Activated CD4-positive, alpha-beta memory T cell treated with anti-CD3 and anti-CD28 coated beads, Interleukin-2, amount 10 ng/mL, durations not matched to agents 7 days and 5 days (primary cell): ENCODE data around the gene CPNE2. TPM values are rescaled to one million over a fixed set of nuclear protein-coding genes. Genes with fewer than 3 reads are reported as not detected.
A peak's percentile ranks its signal among the peaks of the same experiment; 100 is the strongest.
"Not testable (repeated sequence)": the region's sequence is repeated elsewhere in the genome, so short reads cannot be mapped to it uniquely, and the experiment has no call there.

Experiments used
- CTCF ChIA-PET: fragments of 350-600 bp; sonication (Branson Sonifier 250); formaldehyde crosslinking; loops from one replicate; lab custom pipeline; 2021; ENCODE audit warnings: antibody characterized with exemption, inconsistent platforms; lab: Charles Lee
- POLR2A ChIA-PET: fragments of 350-600 bp; sonication (Branson Sonifier 250); formaldehyde crosslinking; loops from one replicate; lab custom pipeline; 2021; ENCODE audit warnings: antibody characterized with exemption; lab: Charles Lee
- DNase-seq: peaks from one replicate; pipeline ENCODE4 v3.0.0-alpha.2; 2020
- H3K27ac Mint-ChIP-seq: one replicate; pipeline ENCODE4 v1.8.0; 2021; ENCODE audit warnings: mild to moderate bottlenecking, mixed read lengths
- H3K27me3 Mint-ChIP-seq: one replicate; pipeline ENCODE4 v1.8.0; 2021; ENCODE audit warnings: mixed read lengths
- H3K36me3 Mint-ChIP-seq: one replicate; pipeline ENCODE4 v1.8.0; 2021; ENCODE audit warnings: low read depth, mixed read lengths
- H3K4me1 Mint-ChIP-seq: one replicate; pipeline ENCODE4 v1.8.0; 2021; ENCODE audit warnings: mixed read lengths
- H3K4me3 Mint-ChIP-seq: one replicate; pipeline ENCODE4 v1.8.0; 2021; ENCODE audit warnings: mild to moderate bottlenecking, mixed read lengths
- H3K9me3 Mint-ChIP-seq: one replicate; pipeline ENCODE4 v1.8.0; 2021; ENCODE audit warnings: mixed read lengths
- total RNA-seq, 2 experiments: library from RNA; stranded (reverse); gene quantifications; one replicate each; pipeline ENCODE4 v1.2.3, GENCODE V29; 2021

Gene CPNE2
- total RNA-seq, 2 experiments from 2014 or later = 4.6 to 4.8 TPM

- CTCF ChIA-PET = interaction anchor here (0.7 to 1.4 kb wide), 3 partner anchors 104 to 231 kb away, joined by 3 read pairs; no protein-coding TSS in a partner anchor
- POLR2A ChIA-PET = interaction anchor here (0.8 to 1.9 kb wide), 7 partner anchors 15 to 257 kb away, joined by 3 to 9 read pairs (median 4); partner anchors contain the start of gene ARL2BP
- not testable (repeated sequence) for H3K27ac Mint-ChIP-seq
These were observed 95.7 kb downstream of the CPNE2 start for GRCh38 chr16:57187902-57188710.

GRCh38 chr16:57188711-57189002, 96.3 kb downstream of the CPNE2 start:
- no peaks in the 10 kb centered on the region for H3K9me3 Mint-ChIP-seq
- H3K4me3 Mint-ChIP-seq = no peak overlapping the region
- H3K4me1 Mint-ChIP-seq = peaks cover 42% of the 10 kb centered on the region
- no peaks in the 10 kb centered on the region for H3K27me3 Mint-ChIP-seq
- ChIA-PET POLR2A (interaction anchor here (1.7 to 1.9 kb wide), 2 partner anchors 56 to 112 kb away, joined by 3 to 9 read pairs; partner anchors contain the start of gene ARL2BP), CTCF (no interaction called here)
- H3K27ac Mint-ChIP-seq = no peak overlapping the region
- no peak for DNase-seq
- peaks cover 17% of the 10 kb centered on the region for H3K36me3 Mint-ChIP-seq

More at GRCh38 chr16:57187902-57188710, 95.7 kb downstream of the CPNE2 start:
- DNase-seq, H3K9me3 Mint-ChIP-seq, H3K27me3 Mint-ChIP-seq: not testable (repeated sequence)
- Mint-ChIP-seq H3K4me1 (peaks cover 41% of the 10 kb centered on the region), H3K4me3 (peak overlapping the region; percentile 96), H3K36me3 (peaks cover 17% of the 10 kb centered on the region)

- H3K27me3 Mint-ChIP-seq, CTCF ChIA-PET, DNase-seq, H3K4me3 Mint-ChIP-seq, H3K27ac Mint-ChIP-seq, H3K9me3 Mint-ChIP-seq: not testable (repeated sequence)
- Mint-ChIP-seq H3K4me1 (peaks cover 36% of the 10 kb centered on the region), H3K36me3 (peaks cover 12% of the 10 kb centered on the region)
- POLR2A ChIA-PET = interaction anchor here (0.8 to 1.7 kb wide), 2 partner anchors 105 to 111 kb away, joined by 3 read pairs; no protein-coding TSS in a partner anchor
These were observed 97.1 kb downstream of the CPNE2 start for GRCh38 chr16:57189527-57189926.

GRCh38 chr16:57190136-57190535, 97.8 kb downstream of the CPNE2 start:
- CTCF ChIA-PET = no interaction called here
- Mint-ChIP-seq H3K27ac (no peak overlapping the region), H3K4me1 (peaks cover 32% of the 10 kb centered on the region), H3K36me3 (peaks cover 14% of the 10 kb centered on the region), H3K27me3 (no peaks in the 10 kb centered on the region), H3K4me3 (no peak overlapping the region), H3K9me3 (no peaks in the 10 kb centered on the region)
- POLR2A ChIA-PET = interaction anchor here (0.8 kb wide), 1 partner anchor 105 kb away, joined by 3 read pairs; no protein-coding TSS in a partner anchor
- DNase-seq = no peak

GRCh38 chr16:57191056-57191571, 98.7 kb downstream of the CPNE2 start:
- peaks cover 28% of the 10 kb centered on the region for H3K4me1 Mint-ChIP-seq
- peaks cover 12% of the 10 kb centered on the region for H3K36me3 Mint-ChIP-seq
- CTCF ChIA-PET = no interaction called here
- POLR2A ChIA-PET = interaction anchor here (0.9 kb wide), 1 partner anchor 15 kb away, joined by 3 read pairs; no protein-coding TSS in a partner anchor
- no peaks in the 10 kb centered on the region for H3K27me3 Mint-ChIP-seq
- H3K27ac Mint-ChIP-seq = no peak overlapping the region
- DNase-seq = no peak
- no peaks in the 10 kb centered on the region for H3K9me3 Mint-ChIP-seq
- no peak overlapping the region for H3K4me3 Mint-ChIP-seq

- DNase-seq = no peak
- ChIA-PET CTCF (no interaction called here), POLR2A (no interaction called here)
- no peaks in the 10 kb centered on the region for H3K9me3 Mint-ChIP-seq
- no peak overlapping the region for H3K27ac Mint-ChIP-seq
- peaks cover 13% of the 10 kb centered on the region for H3K36me3 Mint-ChIP-seq
- H3K4me1 Mint-ChIP-seq = peaks cover 28% of the 10 kb centered on the region
- H3K4me3 Mint-ChIP-seq = no peak overlapping the region
- no peaks in the 10 kb centered on the region for H3K27me3 Mint-ChIP-seq
These were observed 99.8 kb downstream of the CPNE2 start for GRCh38 chr16:57192146-57192545.

GRCh38 chr16:57192720-57193486, 100.5 kb downstream of the CPNE2 start:
- H3K9me3 Mint-ChIP-seq = no peaks in the 10 kb centered on the region
- CTCF ChIA-PET = no interaction called here
- no peak overlapping the region for H3K27ac Mint-ChIP-seq
- H3K4me3 Mint-ChIP-seq = no peak overlapping the region
- H3K27me3 Mint-ChIP-seq = no peaks in the 10 kb centered on the region
- peaks cover 13% of the 10 kb centered on the region for H3K36me3 Mint-ChIP-seq
- H3K4me1 Mint-ChIP-seq = peaks cover 20% of the 10 kb centered on the region
- DNase-seq = no peak
- POLR2A ChIA-PET = no interaction called here

- DNase-seq = no peak
- peaks cover 13% of the 10 kb centered on the region for H3K4me1 Mint-ChIP-seq
- no peaks in the 10 kb centered on the region for H3K27me3 Mint-ChIP-seq
- no peak overlapping the region for H3K4me3 Mint-ChIP-seq
- H3K36me3 Mint-ChIP-seq = peaks cover 10% of the 10 kb centered on the region
- ChIA-PET POLR2A (no interaction called here), CTCF (no interaction called here)
- no peaks in the 10 kb centered on the region for H3K9me3 Mint-ChIP-seq
- H3K27ac Mint-ChIP-seq = no peak overlapping the region
These were observed 102.1 kb downstream of the CPNE2 start for GRCh38 chr16:57194512-57194911.

- Mint-ChIP-seq H3K4me3 (no peak overlapping the region), H3K9me3 (no peaks in the 10 kb centered on the region), H3K27me3 (no peaks in the 10 kb centered on the region), H3K27ac (no peak overlapping the region), H3K4me1 (peaks cover 10% of the 10 kb centered on the region), H3K36me3 (peaks cover 8% of the 10 kb centered on the region)
- ChIA-PET POLR2A (no interaction called here), CTCF (interaction anchor here (0.6 kb wide), 2 partner anchors 358 to 725 kb away, joined by 3 read pairs; no protein-coding TSS in a partner anchor)
- DNase-seq = no peak
These were observed 103.9 kb downstream of the CPNE2 start for GRCh38 chr16:57196286-57196685.

GRCh38 chr16:57196753-57197152, 104.4 kb downstream of the CPNE2 start:
- Mint-ChIP-seq H3K36me3 (peaks cover 8% of the 10 kb centered on the region), H3K27ac (no peak overlapping the region), H3K4me1 (peaks cover 10% of the 10 kb centered on the region), H3K4me3 (no peak overlapping the region), H3K27me3 (no peaks in the 10 kb centered on the region), H3K9me3 (no peaks in the 10 kb centered on the region)
- ChIA-PET POLR2A (no interaction called here), CTCF (interaction anchor here (0.6 kb wide), 1 partner anchor 358 kb away, joined by 3 read pairs; no protein-coding TSS in a partner anchor)
- no peak for DNase-seq
